T-helper 1 cell (primary cell): ENCODE results near the gene ZNRF2.
A peak's percentile ranks its signal among the peaks of the same experiment; 100 is the strongest.

ENCODE experiments used
- DNase-seq, 5 donors: peaks; one replicate each; pipeline ENCODE4 v3.0.0-alpha.2; 2012 to 2020

ZNRF2 gene

DNA sequence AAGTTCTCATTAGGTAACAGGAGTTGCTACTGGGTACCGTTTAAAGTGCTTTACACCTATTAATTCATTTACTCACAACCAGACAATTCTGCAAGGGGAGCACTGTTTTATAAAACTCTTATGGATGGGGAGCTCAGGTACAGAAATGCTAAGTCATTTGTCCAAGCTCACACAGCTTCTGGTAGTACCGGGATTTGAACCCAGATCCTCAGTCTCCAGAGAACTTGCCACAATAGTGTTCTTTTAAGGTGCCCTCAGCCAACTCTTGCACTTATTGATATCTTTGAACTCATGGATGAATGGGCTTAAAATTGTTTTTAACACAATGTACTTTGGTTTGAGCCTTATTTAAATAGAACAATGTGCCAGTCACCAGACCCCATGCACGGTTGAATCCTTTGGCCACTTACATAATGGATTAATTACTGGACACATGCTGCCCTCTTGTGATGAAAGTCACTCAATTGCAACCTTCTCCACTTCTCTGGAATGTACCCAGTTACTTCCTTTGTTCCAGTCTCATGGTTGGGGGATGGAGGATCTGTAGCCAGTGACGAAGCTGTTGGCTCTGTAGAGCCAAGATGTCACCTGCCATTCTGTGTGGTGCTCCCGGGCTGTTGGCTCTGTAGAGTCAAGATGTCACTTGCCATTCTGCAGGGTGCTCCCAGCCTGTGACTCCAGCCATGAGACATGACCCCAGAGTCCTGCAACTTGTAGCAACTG lies 128.5 kb downstream of the ZNRF2 start:
- DNase-seq: peak in 2 of 5 donors; percentile 2 to 18

- no peak for DNase-seq
Measured at GRCh38 chr7:30413864-30414263, 129.5 kb downstream of the ZNRF2 start.
